ENCODE data around the gene NECAB2.

The NECAB2 gene

GRCh38 chr16:84048270-84048669, 80.2 kb downstream of the NECAB2 start:
- Histone ChIP-seq H3K27me3 (peaks cover 0 to 13% of the 10 kb centered on the region in 2 donors), H3K9me3 (no peaks in the 10 kb centered on the region), H3K4me3 (no peak overlapping the region), H3K4me1 (no peaks in the 10 kb centered on the region), H3K36me3 (peaks cover 16 to 50% (median 47%) of the 10 kb centered on the region in 3 donors), H3K27ac (no peak overlapping the region)
- TF ChIP-seq CTCF (IDR thresholded peaks at IDR 0.05) = no peak
- no peak for DNase-seq
- intact Hi-C loops (cut with DNase I; ENCODE audit: low total_unique reads) = no loop called here

GRCh38 chr16:84048871-84049270, 80.8 kb downstream of the NECAB2 start:
- DNase-seq = no peak
- no peak overlapping the region for H3K27ac ChIP-seq
- H3K4me3 ChIP-seq = no peak overlapping the region

GRCh38 chr16:84049403-84050060, 81.5 kb downstream of the NECAB2 start:
- no peak overlapping the region for H3K4me3 ChIP-seq
- no peaks in the 10 kb centered on the region for H3K4me1 ChIP-seq
- no peak for TF ChIP-seq CTCF (IDR thresholded peaks at IDR 0.05)
- H3K36me3 ChIP-seq = peaks cover 29 to 62% (median 59%) of the 10 kb centered on the region in 3 donors
- DNase-seq = no peak
- peaks cover 0 to 4% of the 10 kb centered on the region in 2 donors for H3K27me3 ChIP-seq
- intact Hi-C loops (cut with DNase I; ENCODE audit: low total_unique reads) = no loop called here
- no peaks in the 10 kb centered on the region for H3K9me3 ChIP-seq
- no peak overlapping the region for H3K27ac ChIP-seq

More at GRCh38 chr16:84048871-84049270, 80.8 kb downstream of the NECAB2 start:
- H3K4me1 ChIP-seq = no peaks in the 10 kb centered on the region
- H3K36me3 ChIP-seq = peaks cover 22 to 56% (median 53%) of the 10 kb centered on the region in 3 donors
- TF ChIP-seq CTCF (IDR thresholded peaks at IDR 0.05) = no peak
- intact Hi-C loops (cut with DNase I; ENCODE audit: low total_unique reads) = no loop called here
- H3K27me3 ChIP-seq = peaks cover 0 to 8% of the 10 kb centered on the region in 2 donors
- H3K9me3 ChIP-seq = no peaks in the 10 kb centered on the region

- no peak for DNase-seq
- TF ChIP-seq CTCF (IDR thresholded peaks at IDR 0.05) = no peak
- Histone ChIP-seq H3K27me3 (peaks cover 0 to 1% of the 10 kb centered on the region in 2 donors), H3K27ac (no peak overlapping the region), H3K4me3 (no peak overlapping the region), H3K4me1 (no peaks in the 10 kb centered on the region), H3K9me3 (no peaks in the 10 kb centered on the region), H3K36me3 (peaks cover 37 to 70% (median 67%) of the 10 kb centered on the region in 3 donors)
- intact Hi-C loops (cut with DNase I; ENCODE audit: low total_unique reads) = no loop called here
Observed at GRCh38 chr16:84050316-84050715, 82.3 kb downstream of the NECAB2 start.

- Histone ChIP-seq H3K9me3 (no peaks in the 10 kb centered on the region), H3K4me3 (no peak overlapping the region), H3K4me1 (no peaks in the 10 kb centered on the region), H3K27ac (no peak overlapping the region), H3K36me3 (peaks cover 53 to 88% (median 85%) of the 10 kb centered on the region in 3 donors), H3K27me3 (no peaks in the 10 kb centered on the region)
- intact Hi-C loops (cut with DNase I; ENCODE audit: low total_unique reads) = no loop called here
- DNase-seq = peak in 1 of 2 donors; percentile 35
- TF ChIP-seq CTCF (IDR thresholded peaks at IDR 0.05) = no peak
Observed at GRCh38 chr16:84052071-84052622, 84.1 kb downstream of the NECAB2 start.

Measured in tibial artery (tissue), 4 donors.